Ovary (tissue), 3 donors: ENCODE data around the gene HRH2.

ENCODE experiments used
- EP300 ChIP-seq: sonication (generic); formaldehyde crosslinking; IDR thresholded peaks from one replicate; pipeline ENCODE4 v1.6.1; 2017; ENCODE audit warnings: antibody characterized with exemption
- POLR2A ChIP-seq: fragments of 450-650 bp; IDR thresholded peaks from one replicate; pipeline ENCODE4 v1.6.1; 2017; ENCODE audit warnings: antibody characterized with exemption, mild to moderate bottlenecking, moderate library complexity
- TF ChIP-seq, protein P1 (sequence below), 3 donors: fragments of 450-650 bp in 2 of 3; fragments of 200-600 bp in 1 of 3; IDR thresholded peaks; one replicate each; pipeline versions ENCODE4 v1.5.1 to v1.8.0; 2016 to 2022; ENCODE audit warnings: antibody characterized with exemption in 3 of 3, mild to moderate bottlenecking in 1 of 3
- donor health status: DM: no; HTN: no; CAD: no.

DNA sequence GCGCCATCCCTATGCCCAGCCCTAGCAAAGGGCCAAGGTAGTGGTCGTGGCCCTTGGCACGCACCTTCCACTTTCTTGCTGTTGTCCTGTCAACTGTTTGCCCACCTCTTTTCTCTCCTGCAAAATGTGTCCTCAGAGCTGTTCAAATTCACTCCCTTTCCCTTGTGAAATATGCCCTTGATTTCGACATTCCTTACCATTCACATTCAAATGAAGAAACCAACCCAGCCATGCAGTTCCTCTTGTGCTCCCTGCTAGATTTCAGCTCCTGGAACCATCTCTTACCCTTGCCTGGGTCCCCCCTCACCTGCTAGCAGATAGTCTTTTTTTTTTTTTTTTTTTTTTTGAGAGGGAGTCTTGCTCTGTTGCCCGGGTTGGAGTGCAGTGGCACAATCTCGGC, 19.6 kb upstream of the HRH2 start:
- TF ChIP-seq, protein P1, sequence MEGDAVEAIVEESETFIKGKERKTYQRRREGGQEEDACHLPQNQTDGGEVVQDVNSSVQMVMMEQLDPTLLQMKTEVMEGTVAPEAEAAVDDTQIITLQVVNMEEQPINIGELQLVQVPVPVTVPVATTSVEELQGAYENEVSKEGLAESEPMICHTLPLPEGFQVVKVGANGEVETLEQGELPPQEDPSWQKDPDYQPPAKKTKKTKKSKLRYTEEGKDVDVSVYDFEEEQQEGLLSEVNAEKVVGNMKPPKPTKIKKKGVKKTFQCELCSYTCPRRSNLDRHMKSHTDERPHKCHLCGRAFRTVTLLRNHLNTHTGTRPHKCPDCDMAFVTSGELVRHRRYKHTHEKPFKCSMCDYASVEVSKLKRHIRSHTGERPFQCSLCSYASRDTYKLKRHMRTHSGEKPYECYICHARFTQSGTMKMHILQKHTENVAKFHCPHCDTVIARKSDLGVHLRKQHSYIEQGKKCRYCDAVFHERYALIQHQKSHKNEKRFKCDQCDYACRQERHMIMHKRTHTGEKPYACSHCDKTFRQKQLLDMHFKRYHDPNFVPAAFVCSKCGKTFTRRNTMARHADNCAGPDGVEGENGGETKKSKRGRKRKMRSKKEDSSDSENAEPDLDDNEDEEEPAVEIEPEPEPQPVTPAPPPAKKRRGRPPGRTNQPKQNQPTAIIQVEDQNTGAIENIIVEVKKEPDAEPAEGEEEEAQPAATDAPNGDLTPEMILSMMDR (IDR thresholded peaks at IDR 0.05), result no peak
- no peak for TF ChIP-seq POLR2A
- no peak for TF ChIP-seq EP300
